H1 (cell line): Measurements from ENCODE around the gene CAPN2. TPM values are rescaled to one million over a fixed set of nuclear protein-coding genes. Genes with fewer than 3 reads are reported as not detected.

Source experiments
- CTCF ChIA-PET: fragments of 300-600 bp; sonication (Branson Sonifier 250); formaldehyde crosslinking; loops from one replicate; lab custom pipeline; 2021; ENCODE audit not compliant: partially characterized antibody; lab: Charles Lee
- POLR2A ChIA-PET: fragments of 300-600 bp; sonication (Branson Sonifier 250); formaldehyde crosslinking; loops from one replicate; lab custom pipeline; 2021; ENCODE audit warnings: inconsistent platforms; ENCODE audit not compliant: partially characterized antibody; lab: Charles Lee
- DNase-seq, 2 experiments: peaks; one replicate each; pipeline versions ENCODE4 v3.0.0 to v3.0.0-alpha.2; 2010 to 2022; ENCODE audit warnings: low spot score in 2 of 2, low read depth in 1 of 2, mixed read lengths in 1 of 2
- FAIRE-seq: peaks from 2 replicates; lab custom pipeline; 2011; peaks lifted over from hg19 to GRCh38; lab: Jason Lieb, UNC
- H2AFZ ChIP-seq: 2 replicates; pipeline ENCODE4 v1.8.1; 2012; ENCODE audit warnings: low read length, inconsistent platforms
- H2AK5ac ChIP-seq: 2 replicates; pipeline ENCODE4 v1.6.1; 2013; ENCODE audit warnings: low read depth, low read length
- H2BK120ac ChIP-seq: replicated peaks from 2 replicates; pipeline ENCODE3; 2013; ENCODE audit warnings: low read depth, low read length, inconsistent platforms
- H2BK12ac ChIP-seq: 2 replicates; pipeline ENCODE4 v1.6.1; 2013; ENCODE audit warnings: low read depth, low read length
- H2BK15ac ChIP-seq: 2 replicates; pipeline ENCODE4 v1.6.1; 2013; ENCODE audit warnings: low read length
- H2BK20ac ChIP-seq: 2 replicates; pipeline ENCODE4 v1.6.1; 2013; ENCODE audit warnings: low read length
- H2BK5ac ChIP-seq: 2 replicates; pipeline ENCODE4 v1.6.1; 2013; ENCODE audit warnings: low read depth, low read length
- H3K14ac ChIP-seq: 2 replicates; pipeline ENCODE4 v1.6.1; 2013; ENCODE audit warnings: inconsistent platforms; ENCODE audit not compliant: insufficient read length
- H3K18ac ChIP-seq: 2 replicates; pipeline ENCODE4 v1.6.1; 2013; ENCODE audit warnings: low read length; ENCODE audit errors: extremely low read depth
- H3K23ac ChIP-seq: 2 replicates; pipeline ENCODE4 v1.6.1; 2013; ENCODE audit warnings: inconsistent platforms; ENCODE audit not compliant: insufficient read length
- H3K23me2 ChIP-seq: 2 replicates; pipeline ENCODE4 v1.6.1; 2013; ENCODE audit warnings: low read depth, low read length
- H3K27ac ChIP-seq: 2 replicates; pipeline ENCODE4 v1.6.1; 2011; ENCODE audit warnings: low read depth, low read length, inconsistent platforms
- H3K27me3 ChIP-seq, 4 experiments: replicated peaks in 1 of 4; 1 replicate in 1 of 4; 2 replicates in 3 of 4; pipeline versions ENCODE4 v1.6.1 to v1.8.1; 2011 to 2013; ENCODE audit warnings: low read length in 3 of 4, mild to moderate bottlenecking in 3 of 4, inconsistent platforms in 2 of 4, mixed read lengths in 2 of 4, moderate library complexity in 1 of 4; ENCODE audit not compliant: control insufficient read depth in 3 of 4, insufficient read depth in 3 of 4; ENCODE audit errors: extremely low read depth in 1 of 4
- H3K36me3 ChIP-seq, 4 experiments: 2 replicates each; pipeline versions ENCODE4 v1.6.1 to v1.8.1; 2011 to 2013; ENCODE audit warnings: mild to moderate bottlenecking in 4 of 4, low read length in 3 of 4, moderate library complexity in 2 of 4, control low read depth in 1 of 4, inconsistent platforms in 1 of 4; ENCODE audit not compliant: insufficient read depth in 4 of 4, control insufficient read depth in 2 of 4
- H3K4ac ChIP-seq: replicated peaks from 2 replicates; pipeline ENCODE3; 2013; ENCODE audit warnings: low read length, low read depth, mixed read lengths, inconsistent platforms; ENCODE audit not compliant: insufficient read length
- H3K4me1 ChIP-seq, 4 experiments: replicated peaks in 1 of 4; 1 replicate in 1 of 4; 2 replicates in 3 of 4; pipeline versions ENCODE4 v1.6.1 to v1.8.1; 2011 to 2013; ENCODE audit warnings: low read length in 3 of 4, inconsistent platforms in 2 of 4, mixed read lengths in 1 of 4; ENCODE audit not compliant: insufficient read depth in 4 of 4, control insufficient read depth in 3 of 4
- H3K4me2 ChIP-seq, 2 experiments: 2 replicates each; pipeline versions ENCODE4 v1.6.1 to v1.8.1; 2011 to 2013; ENCODE audit warnings: low read depth in 2 of 2, low read length in 2 of 2, control low read depth in 1 of 2, inconsistent platforms in 1 of 2, mild to moderate bottlenecking in 1 of 2; ENCODE audit not compliant: insufficient read depth in 1 of 2
- H3K4me3 ChIP-seq, 4 experiments: fragments of 200-600, 300-600 bp in 1 of 4; sonication (generic), shearing (Covaris generic), sonication (Bioruptor Twin) in 1 of 4; 2 replicates each; pipeline versions ENCODE4 v1.5.1 to v1.8.1; 2011 to 2016; ENCODE audit warnings: low read length in 4 of 4, low read depth in 3 of 4, control low read depth in 2 of 4, inconsistent platforms in 2 of 4, mild to moderate bottlenecking in 2 of 4, mixed read lengths in 1 of 4, moderate library complexity in 1 of 4; ENCODE audit not compliant: insufficient read depth in 2 of 4; ENCODE audit errors: extremely low read depth in 1 of 4
- H3K56ac ChIP-seq: replicated peaks from 2 replicates; pipeline ENCODE3; 2013; ENCODE audit warnings: low read depth, mild to moderate bottlenecking, mixed read lengths, low read length, inconsistent platforms; ENCODE audit not compliant: insufficient read length
- H3K79me1 ChIP-seq: 2 replicates; pipeline ENCODE4 v1.6.1; 2013; ENCODE audit warnings: low read depth, low read length, control low read depth
- H3K79me2 ChIP-seq, 2 experiments: 2 replicates each; pipeline versions ENCODE4 v1.6.1 to v1.8.1; 2012 to 2013; ENCODE audit warnings: low read length in 2 of 2, mild to moderate bottlenecking in 2 of 2, inconsistent platforms in 1 of 2; ENCODE audit not compliant: insufficient read depth in 2 of 2, control insufficient read depth in 1 of 2
- H3K9ac ChIP-seq, 4 experiments: replicated peaks in 1 of 4; 1 replicate in 1 of 4; 2 replicates in 3 of 4; pipeline versions ENCODE4 v1.6.1 to v1.8.1; 2011 to 2013; ENCODE audit warnings: low read depth in 3 of 4, low read length in 3 of 4, control low read depth in 2 of 4, mild to moderate bottlenecking in 2 of 4, moderate library complexity in 2 of 4, inconsistent platforms in 1 of 4; ENCODE audit errors: extremely low read depth in 1 of 4
- H3K9me3 ChIP-seq, 2 experiments: 2 replicates each; pipeline versions ENCODE4 v1.6.1 to v1.8.1; 2012 to 2013; ENCODE audit warnings: mild to moderate bottlenecking in 2 of 2, moderate library complexity in 2 of 2, control low read depth in 1 of 2, inconsistent platforms in 1 of 2, low read depth in 1 of 2, low read length in 1 of 2, mixed read lengths in 1 of 2; ENCODE audit not compliant: insufficient read depth in 2 of 2
- H4K20me1 ChIP-seq, 2 experiments: replicated peaks in 1 of 2; 2 replicates each; pipeline versions ENCODE3 to v1.8.1; 2011 to 2013; ENCODE audit warnings: inconsistent platforms in 2 of 2, low read length in 2 of 2, mild to moderate bottlenecking in 1 of 2; ENCODE audit not compliant: insufficient read depth in 2 of 2, control insufficient read depth in 1 of 2
- H4K5ac ChIP-seq: 2 replicates; pipeline ENCODE4 v1.6.1; 2013; ENCODE audit warnings: low read length, low read depth, mixed read lengths, inconsistent platforms; ENCODE audit not compliant: insufficient read length
- H4K8ac ChIP-seq: 2 replicates; pipeline ENCODE4 v1.8.0; 2013; ENCODE audit warnings: mild to moderate bottlenecking, moderate library complexity, low read length, inconsistent platforms; ENCODE audit not compliant: insufficient read depth; ENCODE audit errors: extremely low read depth
- H4K91ac ChIP-seq: replicated peaks from 2 replicates; pipeline ENCODE3; 2013; ENCODE audit warnings: low read length, mixed read lengths, inconsistent platforms; ENCODE audit not compliant: insufficient read length
- BCL11A ChIP-seq, 2 experiments: IDR thresholded peaks; one replicate each; pipeline ENCODE4 v1.6.1; 2011; ENCODE audit warnings: low read depth in 2 of 2, low read length in 2 of 2, mild to moderate bottlenecking in 2 of 2
- BRCA1 ChIP-seq: IDR thresholded peaks from 2 replicates; pipeline ENCODE4 v1.6.1; 2012; ENCODE audit warnings: low read depth, low read length, improper control_type of control experiment
- GTF2F1 ChIP-seq: IDR thresholded peaks from 2 replicates; pipeline ENCODE4 v1.6.1; 2012; ENCODE audit warnings: low read depth, low read length, improper control_type of control experiment, borderline replicate concordance
- HDAC2 ChIP-seq, 2 experiments: fragments of 300-600 bp in 1 of 2; sonication (generic) in 1 of 2; IDR thresholded peaks; 2 replicates each; pipeline ENCODE4 v1.6.1; 2011 to 2012; ENCODE audit warnings: low read depth in 2 of 2, low read length in 2 of 2, mild to moderate bottlenecking in 2 of 2, moderate library complexity in 2 of 2, borderline replicate concordance in 1 of 2, inconsistent platforms in 1 of 2
- PHF8 ChIP-seq: fragments of 200-600 bp; sonication (generic); conservative IDR thresholded peaks from 2 replicates; pipeline ENCODE4 v1.7.1; 2012; ENCODE audit warnings: low read depth, mild to moderate bottlenecking, inconsistent platforms, low read length, moderate library complexity
- RAD21 ChIP-seq, 2 experiments: IDR thresholded peaks in 1 of 2; conservative IDR thresholded peaks in 1 of 2; 2 replicates each; pipeline ENCODE4 v1.6.1; 2011; ENCODE audit warnings: low read depth in 2 of 2, low read length in 2 of 2, improper control_type of control experiment in 1 of 2, inconsistent platforms in 1 of 2, mild to moderate bottlenecking in 1 of 2, moderate library complexity in 1 of 2
- SIN3A ChIP-seq, 2 experiments: IDR thresholded peaks in 1 of 2; conservative IDR thresholded peaks in 1 of 2; 2 replicates each; pipeline ENCODE4 v1.6.1; 2011 to 2012; ENCODE audit warnings: low read length in 2 of 2, improper control_type of control experiment in 1 of 2, low read depth in 1 of 2, mild to moderate bottlenecking in 1 of 2
- TAF1 ChIP-seq: IDR thresholded peaks from 2 replicates; pipeline ENCODE4 v1.6.1; 2011; ENCODE audit warnings: mild to moderate bottlenecking, low read depth, low read length
- TEAD4 ChIP-seq: IDR thresholded peaks from 2 replicates; pipeline ENCODE4 v1.6.1; 2012; ENCODE audit warnings: low read depth, low read length, inconsistent platforms, mixed read lengths
- WGBS, 2 experiments: shearing (Covaris generic) in 1 of 2; methylation state at CpG; one replicate each; pipeline versions ENCODE4 v1.1.6 to v1.1.7; 2013 to 2015; ENCODE audit warnings: low lambda C conversion rate in 2 of 2, mixed read lengths in 2 of 2, inconsistent platforms in 1 of 2, low coverage in 1 of 2, missing lambda C conversion rate in 1 of 2; ENCODE audit not compliant: insufficient replicate concordance in 2 of 2, insufficient coverage in 1 of 2, insufficient read length in 1 of 2; ENCODE audit errors: extremely low coverage in 1 of 2, missing lambda C conversion rate in 1 of 2; 5-methylcytosine and 5-hydroxymethylcytosine counted together
- polyA plus RNA-seq, 7 experiments: library from polyadenylated mRNA; depleted of rRNA in 3 of 7; stranded (reverse) in 5 of 7; unstranded in 2 of 7; fragments of >200 nt in 5 of 7; fragments of 200-250 nt in 2 of 7; gene quantifications; 1 replicate in 5 of 7; 2 replicates in 1 of 7; 4 replicates in 1 of 7; pipeline versions ENCODE4 v1.2.1 to v1.2.3, GENCODE V29; 2011 to 2013; ENCODE audit warnings: missing spikeins in 2 of 7, mixed read lengths in 2 of 7
- total RNA-seq: library from RNA; stranded (reverse); fragmentation: NEBNext Ultra II Directional; extraction: Animal tissue kit (Norgen Biotek cat#: 25700); gene quantifications from 2 replicates; pipeline ENCODE4 v1.2.1, GENCODE V29; 2021
- TF ChIP-seq, protein P1 (sequence below): IDR thresholded peaks from 2 replicates; pipeline ENCODE4 v1.6.1; 2012; ENCODE audit warnings: inconsistent platforms

The CAPN2 gene
- total and polyA plus RNA-seq, 2 of the 8 experiments (the other 6 are each of a cell fraction or from before 2014, with no cell fraction given) = 9.2 to 10.3 TPM

DNA sequence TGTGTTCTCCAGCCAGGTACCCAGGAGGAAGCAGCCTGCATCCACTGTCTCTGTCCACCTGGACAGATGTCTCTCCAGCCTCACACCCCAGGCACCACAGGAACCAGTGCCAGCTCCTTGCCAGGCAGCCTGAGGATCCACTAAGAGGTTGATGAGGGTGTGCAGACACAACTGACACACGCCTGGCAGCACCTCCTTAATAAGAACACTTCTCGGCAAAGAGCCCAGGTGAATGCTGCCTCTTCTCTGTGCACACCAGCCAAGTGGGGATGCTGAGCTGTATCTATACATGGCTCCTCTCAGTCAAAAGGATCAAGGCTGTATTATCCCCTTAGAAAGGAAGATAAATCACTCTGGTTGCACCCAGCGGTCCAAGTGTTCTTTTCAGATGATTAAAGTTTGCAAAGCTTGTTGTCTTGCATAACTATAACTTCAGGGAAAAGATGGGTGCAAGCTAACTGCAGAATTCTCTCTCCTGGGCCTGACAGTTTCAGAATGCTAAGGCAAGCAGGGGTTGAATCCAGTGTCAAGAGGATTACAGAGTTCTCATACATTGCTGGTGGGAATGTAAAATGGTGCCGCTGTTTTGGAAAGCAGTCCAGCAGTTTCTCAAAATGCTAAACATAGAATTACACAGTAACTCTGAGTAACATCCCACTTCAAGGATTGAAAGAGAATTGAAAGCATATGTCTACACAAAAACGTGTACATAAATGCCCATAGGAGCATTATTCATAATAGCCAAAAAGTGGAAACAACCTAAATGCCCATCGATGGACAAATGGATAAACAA is 43.1 kb upstream of the CAPN2 start:
- H3K14ac ChIP-seq = no peak overlapping the region
- 82% methylated on average over 6 of the region's 6 CpGs; no CpG with 5 or more reads in 1 of the 2 experiments for WGBS, 2 experiments
- no peak for TF ChIP-seq BCL11A (IDR thresholded peaks at IDR 0.05; ENCODE audit: low read depth in 2 of 2, low read length in 2 of 2)
- no peak for TF ChIP-seq PHF8
- TF ChIP-seq TEAD4 = no peak
- no peak for TF ChIP-seq HDAC2 (IDR thresholded peaks at IDR 0.05; ENCODE audit: borderline replicate concordance in 1 of 2, low read depth in 2 of 2, low read length in 2 of 2)
- no peak for TF ChIP-seq BRCA1
- TF ChIP-seq, protein P1, sequence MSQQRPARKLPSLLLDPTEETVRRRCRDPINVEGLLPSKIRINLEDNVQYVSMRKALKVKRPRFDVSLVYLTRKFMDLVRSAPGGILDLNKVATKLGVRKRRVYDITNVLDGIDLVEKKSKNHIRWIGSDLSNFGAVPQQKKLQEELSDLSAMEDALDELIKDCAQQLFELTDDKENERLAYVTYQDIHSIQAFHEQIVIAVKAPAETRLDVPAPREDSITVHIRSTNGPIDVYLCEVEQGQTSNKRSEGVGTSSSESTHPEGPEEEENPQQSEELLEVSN = no peak
- no peak for TF ChIP-seq RAD21 (IDR thresholded peaks at IDR 0.05 in 1 of 2, conservative IDR thresholded peaks at IDR 0.05 in 1 of 2; ENCODE audit: low read depth in 2 of 2, low read length in 2 of 2)
- TF ChIP-seq GTF2F1 = no peak
- TF ChIP-seq SIN3A (conservative IDR thresholded peaks at IDR 0.05 in 1 of 2, IDR thresholded peaks at IDR 0.05 in 1 of 2; ENCODE audit: low read depth in 1 of 2, low read length in 2 of 2) = no peak
- TF ChIP-seq TAF1 = no peak

More for the DNA sequence above, 43.1 kb upstream of the CAPN2 start:
- no peak overlapping the region for H4K5ac ChIP-seq
- peaks cover 9 to 14% of the 10 kb centered on the region in 2 experiments for H3K9me3 ChIP-seq
- H3K4ac ChIP-seq = no peak overlapping the region
- no peak overlapping the region for H4K8ac ChIP-seq
- H3K18ac ChIP-seq = no peak overlapping the region
- H4K91ac ChIP-seq = no peak overlapping the region
- H3K4me3 ChIP-seq = no peak overlapping the region
- no peak overlapping the region for H3K27ac ChIP-seq
- no peaks in the 10 kb centered on the region for H4K20me1 ChIP-seq
- DNase-seq (no peak), FAIRE-seq (no peak)
- no peak overlapping the region for H2AFZ ChIP-seq
- H2BK20ac ChIP-seq = no peak overlapping the region
- H3K79me2 ChIP-seq = no peaks in the 10 kb centered on the region
- CTCF ChIA-PET = interaction anchor here (0.7 to 7.7 kb wide), 19 partner anchors 9 to 548 kb away, joined by 3 to 60 read pairs (median 5); no protein-coding TSS in a partner anchor
- H3K36me3 ChIP-seq = no peaks in the 10 kb centered on the region
- H2BK15ac ChIP-seq = no peak overlapping the region
- POLR2A ChIA-PET = no interaction called here
- no peak overlapping the region for H2BK12ac ChIP-seq
- no peak overlapping the region for H2AK5ac ChIP-seq
- no peaks in the 10 kb centered on the region; a peak in 2 of 7 replicates for H3K4me1 ChIP-seq
- no peak overlapping the region for H2BK5ac ChIP-seq
- H2BK120ac ChIP-seq = no peak overlapping the region
- H3K23ac ChIP-seq = no peak overlapping the region
- no peak overlapping the region for H3K4me2 ChIP-seq
- H3K56ac ChIP-seq = no peak overlapping the region
- H3K79me1 ChIP-seq = no peaks in the 10 kb centered on the region
- H3K9ac ChIP-seq = no peak overlapping the region
- H3K23me2 ChIP-seq = no peaks in the 10 kb centered on the region
- H3K27me3 ChIP-seq = no peaks in the 10 kb centered on the region
